Measurements from ENCODE around the gene UBAC2.
"Not testable (repeated sequence)": the region's sequence is repeated elsewhere in the genome, so short reads cannot be mapped to it uniquely, and the experiment has no call there.

Gene UBAC2

DNA sequence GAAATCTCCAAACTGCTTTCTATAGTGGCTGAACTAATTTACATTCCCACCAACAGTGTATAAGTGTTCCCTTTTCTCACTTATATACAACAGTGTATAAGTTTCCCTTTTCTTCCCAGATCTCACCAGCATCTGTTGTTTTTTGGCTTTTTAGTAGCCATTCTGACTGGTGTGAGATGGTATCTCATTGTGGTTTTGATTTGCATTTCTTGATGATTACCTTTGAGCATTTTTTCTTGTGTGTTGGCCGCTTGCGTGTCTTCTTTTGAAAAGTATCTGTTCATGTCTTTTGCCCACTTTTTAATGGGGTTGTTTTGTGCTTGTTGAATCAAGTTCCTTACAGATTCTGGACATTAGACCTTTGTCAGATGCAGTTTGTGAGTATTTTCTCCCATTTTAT lies 49.0 kb downstream of the UBAC2 start:
- DNase-seq, result not testable (repeated sequence)

GRCh38 chr13:99250982-99251825 lies 50.5 kb downstream of the UBAC2 start:
- no peak for DNase-seq

DNA sequence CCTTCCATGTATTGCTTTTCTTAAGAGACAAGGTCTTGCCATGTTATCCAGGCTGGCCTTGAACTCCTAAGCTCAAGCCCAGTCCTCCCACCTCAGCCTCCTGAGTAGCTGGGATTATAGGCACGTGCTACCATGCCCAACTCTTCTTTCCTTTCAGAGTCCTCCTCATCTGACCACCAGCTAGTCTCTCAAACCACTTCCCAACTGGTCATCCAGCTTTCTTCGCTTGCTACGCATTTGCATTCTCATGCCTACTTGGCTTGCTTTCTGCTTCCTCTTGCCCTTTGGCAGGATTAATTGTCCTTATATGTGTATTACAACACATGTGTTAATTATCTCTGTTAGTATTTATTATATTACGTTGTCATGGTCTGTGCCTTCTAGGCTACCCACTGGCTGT lies 51.3 kb downstream of the UBAC2 start:
- no peak for DNase-seq

DNA sequence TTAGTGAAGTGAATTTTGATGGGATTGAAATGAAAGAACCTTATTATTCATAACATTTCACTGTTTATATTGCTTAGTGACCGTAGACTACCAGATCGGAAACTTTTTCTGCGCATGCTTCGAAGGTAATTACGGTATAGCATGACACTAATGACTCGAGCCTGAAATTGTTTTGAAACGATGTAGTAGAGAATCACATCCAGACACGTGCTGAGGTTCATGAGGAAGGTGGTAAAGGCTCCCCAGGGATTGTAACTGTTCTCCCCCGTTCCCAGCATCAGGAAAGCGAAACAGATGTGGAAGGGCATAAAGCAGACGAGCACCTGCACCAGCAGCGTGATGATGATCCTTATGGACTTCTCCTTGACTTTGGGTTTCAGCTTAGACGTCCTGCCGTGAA lies 54.2 kb downstream of the UBAC2 start:
- DNase-seq, result no peak

GRCh38 chr13:99255271-99255670 lies 54.6 kb downstream of the UBAC2 start:
- no peak for DNase-seq

DNA sequence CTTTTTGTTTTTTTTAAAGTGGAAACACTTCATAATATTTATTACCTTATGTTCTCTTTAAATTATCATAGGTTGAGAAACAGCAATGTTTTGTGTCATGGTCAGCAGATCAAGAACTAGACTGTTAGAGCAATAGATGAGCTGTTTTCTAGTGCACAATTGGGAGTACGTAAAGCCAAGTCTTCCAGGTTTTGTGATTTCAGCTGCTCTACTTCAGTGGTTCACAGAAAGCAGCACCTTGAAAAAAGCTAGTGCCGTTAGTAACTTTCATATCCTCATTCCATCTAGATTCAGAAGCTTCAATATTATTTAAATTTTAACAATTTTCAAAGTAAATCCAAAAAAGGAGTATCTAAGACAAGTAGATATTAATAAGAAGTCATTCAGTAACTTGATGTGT lies 55.6 kb downstream of the UBAC2 start:
- DNase-seq, result no peak

GRCh38 chr13:99256709-99257108 lies 56.1 kb downstream of the UBAC2 start:
- DNase-seq, result no peak

DNA sequence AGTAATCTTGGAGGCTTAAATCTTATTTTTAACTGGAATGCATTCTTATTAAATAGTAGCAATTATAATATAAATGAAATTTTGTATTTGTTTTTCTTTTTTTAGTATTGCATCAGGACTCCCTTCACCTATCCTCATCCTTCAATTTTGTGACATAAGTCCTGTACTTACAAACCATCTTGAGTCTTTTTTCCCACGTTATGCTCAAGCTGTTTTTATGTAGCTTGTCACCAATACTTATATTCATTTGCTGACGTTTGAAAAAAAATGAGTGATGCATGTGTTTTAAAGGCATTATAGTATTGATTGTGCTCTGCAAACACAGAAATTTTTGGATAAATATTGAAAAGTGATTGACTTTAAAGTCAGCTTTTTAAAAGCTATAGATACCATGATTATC lies 56.6 kb downstream of the UBAC2 start:
- DNase-seq, result no peak

GRCh38 chr13:99258210-99258860 lies 57.7 kb downstream of the UBAC2 start, which contains the start of gene GPR18:
TSS of gene GPR18 (minus strand) at chr13:99258379. CDS start at chr13:99255872, 2,507 bp downstream.
- peak; percentile 62 for DNase-seq

DNA sequence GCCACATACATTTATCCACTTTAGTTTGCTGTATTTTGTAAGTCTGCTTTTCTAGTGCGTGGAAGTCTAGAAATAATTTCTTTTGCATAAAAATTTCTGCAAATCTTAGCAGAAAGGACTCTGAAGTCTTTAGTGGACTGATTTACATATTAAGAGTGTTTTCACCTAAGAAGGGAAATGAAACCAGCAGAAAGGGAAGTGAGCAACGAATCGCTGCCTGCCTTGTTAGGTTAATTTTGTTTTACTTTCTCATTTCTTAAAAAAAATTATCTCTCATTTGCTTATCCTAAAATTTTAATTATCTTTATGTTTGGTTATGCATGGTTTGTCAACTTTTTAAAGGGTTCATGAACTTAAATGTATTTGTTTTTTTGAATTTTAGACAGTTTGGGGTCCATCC lies 58.3 kb downstream of the UBAC2 start:
- DNase-seq, result peak; percentile 57

DNA sequence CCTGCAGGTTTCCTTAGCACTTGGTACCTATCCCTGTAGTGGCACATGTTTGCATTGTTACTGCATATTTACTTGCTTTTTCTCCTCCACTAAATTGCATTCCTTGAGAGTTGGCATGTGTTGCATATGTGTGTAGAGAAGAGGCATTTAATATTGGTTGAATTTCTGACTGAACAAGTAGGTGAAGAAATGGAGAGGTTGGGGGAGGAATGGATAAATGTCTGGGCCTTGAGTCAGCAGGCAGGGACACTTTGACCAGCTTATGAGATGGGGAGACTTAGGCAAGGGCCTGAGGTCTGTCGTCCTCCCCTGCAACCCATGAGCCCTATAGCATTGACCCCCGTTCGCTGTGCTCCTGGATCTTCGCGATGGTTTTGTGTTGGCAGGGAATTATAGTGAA lies 59.6 kb downstream of the UBAC2 start:
- DNase-seq, result no peak

DNA sequence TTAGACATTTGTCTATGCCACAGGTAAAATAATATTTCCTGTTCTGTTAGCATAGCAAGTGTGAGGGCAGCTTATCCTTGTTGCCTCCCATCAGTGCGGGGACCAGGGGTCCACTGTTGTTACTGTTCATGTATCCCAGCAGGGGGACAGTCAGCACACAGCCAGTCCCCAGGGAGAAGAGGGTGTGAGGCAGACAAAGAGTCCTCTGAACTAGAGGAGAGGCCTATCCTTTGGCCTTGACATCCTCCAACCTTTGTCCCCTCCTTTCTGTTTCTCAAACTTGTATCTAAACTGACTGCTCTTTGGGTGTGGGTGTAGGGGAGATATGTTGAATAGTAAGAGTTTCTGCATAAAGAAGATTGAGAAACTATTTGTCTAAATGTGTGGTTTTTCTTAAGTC lies 60.4 kb downstream of the UBAC2 start:
- no peak for DNase-seq

- DNase-seq, result no peak
Observed at GRCh38 chr13:99263126-99263785, 62.6 kb downstream of the UBAC2 start.

DNA sequence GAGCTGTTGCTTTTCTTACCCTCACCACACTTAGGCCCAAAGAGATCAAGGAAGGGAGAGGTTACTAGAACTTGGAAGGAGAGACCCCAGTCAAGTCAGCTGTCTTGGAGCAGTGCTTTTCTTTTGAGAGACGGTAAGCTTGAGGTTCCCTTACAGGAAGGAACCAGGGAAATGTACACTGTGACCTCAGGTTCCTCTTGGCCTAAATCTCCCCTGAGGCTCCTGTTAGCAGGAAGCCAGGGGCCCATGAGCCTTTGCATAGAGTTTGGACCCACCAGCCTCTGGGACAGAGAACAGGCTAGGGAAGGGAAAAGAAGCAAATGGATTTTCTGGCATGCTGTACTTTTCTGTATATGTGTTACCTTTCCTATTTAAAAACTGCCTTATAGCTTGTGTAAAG lies 63.4 kb downstream of the UBAC2 start:
- no peak for DNase-seq

DNA sequence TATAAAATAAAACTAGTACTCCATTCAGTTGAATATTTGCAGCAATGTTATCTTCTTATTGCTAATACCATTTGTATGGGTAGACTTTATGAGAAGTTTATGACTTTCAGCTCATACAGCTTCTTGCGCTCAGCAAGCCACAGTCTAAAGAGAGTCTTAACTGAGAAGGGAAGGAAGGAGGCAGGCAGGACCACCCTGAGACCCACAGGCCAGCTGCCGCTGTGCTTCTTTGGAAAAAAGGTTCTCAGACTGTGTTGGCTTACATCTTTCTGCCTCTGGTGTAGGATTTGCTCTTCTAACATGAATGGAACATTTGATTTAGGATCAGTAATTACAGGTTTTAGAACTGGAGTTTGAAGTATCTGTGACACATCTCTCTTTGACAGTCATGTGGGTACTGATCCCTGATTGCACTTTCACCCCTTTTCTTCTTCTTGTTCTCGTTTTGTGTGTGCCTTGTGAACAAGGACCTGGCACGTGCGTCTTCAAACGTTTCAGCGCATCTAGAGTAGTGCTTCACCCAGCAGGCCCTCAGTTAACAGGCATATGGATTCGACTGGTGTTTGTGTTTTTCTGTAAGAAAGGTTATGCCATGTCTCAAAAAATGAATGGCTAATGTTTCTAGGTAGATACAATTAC lies 64.6 kb downstream of the UBAC2 start:
- no peak for DNase-seq

- peak; percentile 65 for DNase-seq
Observed at GRCh38 chr13:99265821-99266426, 65.3 kb downstream of the UBAC2 start.

- no peak for DNase-seq
Observed at GRCh38 chr13:99266827-99267226, 66.2 kb downstream of the UBAC2 start.

GRCh38 chr13:99267927-99268326 lies 67.3 kb downstream of the UBAC2 start:
- DNase-seq, result no peak

DNA sequence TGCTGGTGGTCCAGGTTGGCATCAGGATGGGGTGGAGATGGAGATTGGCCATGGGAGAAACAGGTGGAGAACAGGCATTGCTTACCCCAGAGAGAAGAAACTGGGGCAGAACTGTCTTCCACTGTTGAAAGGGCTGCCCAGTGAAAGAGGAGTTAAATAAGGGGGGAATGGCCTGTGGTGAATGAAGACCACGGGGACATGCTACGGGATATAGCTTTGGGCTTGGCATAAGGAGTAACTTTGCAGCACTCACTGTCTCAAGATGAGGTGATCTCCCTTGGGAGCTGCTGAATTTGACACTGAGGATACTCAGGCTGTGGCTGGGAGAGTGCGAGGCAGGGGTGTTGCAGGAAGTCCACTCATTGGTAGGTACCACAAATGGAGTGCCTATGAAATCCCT lies 68.2 kb downstream of the UBAC2 start:
- DNase-seq, result no peak

DNA sequence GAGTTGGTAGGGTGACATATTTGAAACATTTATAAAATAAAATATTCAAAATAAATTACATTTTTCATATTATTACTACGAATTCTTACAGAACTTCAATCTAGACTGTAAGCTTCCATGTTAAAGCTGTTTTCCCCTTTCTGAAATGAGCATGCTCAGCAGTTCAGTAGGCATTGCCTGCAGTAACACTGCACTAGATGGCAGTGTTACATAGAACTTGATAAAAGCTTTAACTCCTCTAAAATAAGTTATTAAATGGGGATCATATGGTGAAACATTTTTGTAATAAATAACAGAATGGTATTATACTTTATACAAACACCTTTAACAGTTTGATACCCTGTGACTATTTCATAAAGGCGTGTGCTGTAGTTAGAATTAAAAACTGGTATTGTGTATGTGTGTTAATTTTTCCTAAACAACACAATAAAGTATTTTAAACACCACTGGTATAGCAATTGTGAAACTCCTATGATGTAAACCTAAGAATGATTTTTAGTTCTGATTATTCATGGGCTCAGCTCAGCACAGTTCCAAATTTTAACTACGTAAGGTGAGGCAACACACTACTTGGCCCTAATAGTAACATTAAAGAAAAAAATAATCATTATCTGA lies 69.1 kb downstream of the UBAC2 start:
- DNase-seq, result peak; percentile 62

DNA sequence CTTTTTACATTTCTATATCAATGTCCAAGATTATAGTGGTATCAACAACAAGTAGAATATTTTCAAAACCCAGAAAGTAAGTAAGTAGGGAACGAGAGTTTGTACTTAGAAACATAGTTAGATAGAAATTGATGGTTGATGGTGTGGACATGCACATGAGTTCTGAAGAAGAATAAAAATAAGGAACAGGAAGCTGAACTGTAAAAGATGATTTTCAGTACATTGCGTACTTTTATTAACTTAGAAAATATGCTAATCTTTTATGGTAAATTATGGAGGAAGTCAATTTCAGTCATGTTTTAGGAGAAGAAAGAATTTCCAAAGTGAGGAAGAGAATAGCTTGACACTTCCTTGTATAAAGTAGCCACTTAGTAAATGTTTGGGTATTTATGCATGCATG lies 69.9 kb downstream of the UBAC2 start:
- DNase-seq, result no peak

DNA sequence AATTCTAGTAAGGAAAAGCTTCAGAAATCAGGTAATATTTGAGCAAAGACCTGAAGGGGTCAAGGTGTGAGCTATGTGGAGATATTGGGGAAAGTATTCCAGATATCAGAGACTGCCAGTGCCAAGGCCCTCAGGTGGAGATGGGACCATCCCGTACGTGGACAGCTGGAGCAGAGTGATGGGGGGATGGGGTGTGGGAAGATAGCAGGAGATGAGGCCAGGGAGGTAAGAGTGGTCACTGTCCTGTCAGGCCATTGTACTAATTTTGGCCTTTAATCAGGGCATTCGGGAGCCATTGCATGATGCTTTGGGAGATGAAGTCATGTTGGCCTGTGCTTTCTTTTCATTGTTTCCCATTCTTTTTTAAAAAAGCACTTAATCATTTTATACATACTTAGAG lies 70.6 kb downstream of the UBAC2 start:
- DNase-seq, result no peak

Data from central memory CD4-positive, alpha-beta T cell (primary cell).